T1000 (cell line): ENCODE data around the gene PHF21B.

Experiments used
- DNase-seq: peaks from one replicate; lab custom pipeline; 2025; ENCODE audit warnings: mixed read lengths; lab: John Stamatoyannopoulos, UW

Gene PHF21B

GRCh38 chr22:44956840-44957767 is 52.7 kb downstream of the PHF21B start:
- DNase-seq, result no peak

- DNase-seq, result no peak
These were observed 54.7 kb downstream of the PHF21B start for GRCh38 chr22:44955102-44955501.

- no peak for DNase-seq
These were observed 55.7 kb downstream of the PHF21B start for GRCh38 chr22:44954149-44954548.

GRCh38 chr22:44952863-44953746 is 56.7 kb downstream of the PHF21B start:
- DNase-seq, result no peak

GRCh38 chr22:44951510-44951816 is 58.3 kb downstream of the PHF21B start:
- no peak for DNase-seq

GRCh38 chr22:44950806-44951509 is 58.8 kb downstream of the PHF21B start:
- DNase-seq, result no peak

DNA sequence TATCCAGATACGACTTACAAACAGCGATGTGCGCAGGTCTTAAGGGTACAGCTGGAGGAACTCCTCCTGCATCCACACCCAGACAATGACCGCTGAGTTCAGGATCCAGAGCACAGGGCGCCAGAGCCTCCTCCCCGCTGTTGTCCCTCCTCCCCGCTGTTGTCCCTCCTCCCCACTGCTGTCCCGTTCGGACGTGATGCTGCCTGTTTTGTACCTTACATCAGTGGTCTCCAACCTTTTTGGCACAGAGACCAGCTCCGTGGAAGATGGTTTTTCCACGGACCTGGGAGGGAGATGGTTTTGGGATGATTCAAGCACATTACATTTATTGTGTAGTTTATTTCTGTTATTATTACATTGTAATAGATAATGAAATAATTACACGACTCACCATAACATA is 62.0 kb downstream of the PHF21B start:
- no peak for DNase-seq

DNA sequence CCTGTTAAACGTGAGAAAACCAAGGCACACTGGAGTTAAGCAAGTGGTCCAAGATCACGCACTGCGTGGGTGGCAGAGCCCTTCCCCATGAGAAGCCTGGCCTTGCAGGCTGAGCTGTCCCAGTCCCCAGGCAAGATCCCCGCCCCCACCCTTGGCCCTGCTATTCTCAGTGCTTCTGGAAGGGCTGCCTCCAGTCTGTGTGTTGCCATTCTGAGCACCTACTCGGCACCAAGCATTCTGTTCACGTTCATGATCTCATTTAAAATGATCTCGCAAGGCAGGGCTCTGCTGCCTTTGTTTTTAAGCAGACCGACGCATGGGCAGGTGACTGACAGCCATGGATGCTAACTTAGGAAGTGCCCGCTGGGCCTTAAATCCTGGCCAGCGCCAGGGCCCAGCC is 62.8 kb downstream of the PHF21B start:
- no peak for DNase-seq

- no peak for DNase-seq
These were observed 64.8 kb downstream of the PHF21B start for GRCh38 chr22:44944883-44945601.

DNA sequence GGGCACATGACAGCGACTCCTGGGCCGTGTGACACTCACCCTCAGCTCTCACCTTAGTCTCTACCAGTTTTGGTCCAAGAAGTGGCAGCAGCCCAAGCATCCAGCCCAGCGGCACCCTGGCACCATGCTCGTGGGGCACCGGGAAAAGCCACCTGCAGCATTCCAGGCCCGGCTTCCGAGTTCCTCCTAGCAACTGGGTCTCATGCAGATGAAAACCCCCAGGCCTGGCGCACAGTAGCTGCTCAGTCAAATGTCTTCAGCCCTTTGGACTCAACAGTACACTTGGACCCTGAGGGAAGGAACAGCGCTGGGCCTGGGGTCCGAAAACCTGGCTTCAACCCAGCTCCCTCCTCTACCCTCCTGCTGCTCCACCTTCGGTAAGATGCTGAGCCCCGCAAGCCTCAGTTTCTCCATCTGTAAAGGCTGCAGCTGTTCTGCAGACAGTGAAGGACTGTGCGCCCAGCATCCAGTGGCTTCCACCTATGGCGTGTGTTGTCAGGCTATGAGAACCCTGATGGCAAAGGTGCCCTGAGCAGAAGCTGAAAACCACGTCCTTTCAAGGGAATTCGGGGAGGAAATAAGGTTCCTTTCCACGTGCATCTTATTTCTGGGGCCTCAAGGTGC is 66.0 kb downstream of the PHF21B start:
- no peak for DNase-seq

- DNase-seq, result no peak
These were observed 66.7 kb downstream of the PHF21B start for GRCh38 chr22:44942979-44943700.

DNA sequence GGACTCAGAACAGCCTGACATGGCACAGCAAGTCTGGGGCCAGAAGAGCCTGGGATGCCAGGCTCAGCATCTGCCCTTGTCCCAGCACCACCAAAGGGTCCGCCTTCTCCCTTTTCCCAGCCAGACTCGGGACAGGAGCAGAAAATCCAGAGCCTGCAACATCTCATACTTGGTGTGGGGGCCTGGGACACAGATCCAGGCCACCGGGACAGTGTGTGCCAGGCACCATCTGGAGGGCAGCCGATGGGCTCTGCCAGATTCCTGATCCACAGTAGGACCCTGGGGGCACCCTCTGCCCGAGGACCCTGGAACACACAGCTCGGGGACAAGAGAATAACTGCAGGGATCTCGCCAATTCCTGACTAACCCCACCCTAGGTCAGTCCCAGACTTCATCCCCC is 67.7 kb downstream of the PHF21B start:
- no peak for DNase-seq

DNA sequence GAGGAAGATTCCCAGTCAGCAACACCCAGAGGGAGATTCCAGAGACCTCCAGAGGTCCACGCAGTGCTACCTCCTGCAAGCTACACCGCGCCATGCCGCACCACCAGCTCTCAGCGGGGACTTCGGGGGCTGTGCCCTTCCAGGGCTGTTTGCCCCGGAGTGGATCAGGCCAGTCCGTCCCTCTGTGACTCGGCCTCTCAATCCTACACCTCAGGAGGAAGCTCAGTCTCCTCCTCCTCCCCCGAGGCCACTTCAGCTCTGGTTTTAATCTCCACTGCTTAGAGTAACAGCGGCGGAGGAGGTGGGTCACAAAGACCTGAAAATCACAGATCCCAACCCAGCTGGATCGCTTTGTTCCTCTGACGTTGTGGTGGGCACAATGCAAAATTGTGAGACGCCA is 68.6 kb downstream of the PHF21B start:
- DNase-seq, result no peak

DNA sequence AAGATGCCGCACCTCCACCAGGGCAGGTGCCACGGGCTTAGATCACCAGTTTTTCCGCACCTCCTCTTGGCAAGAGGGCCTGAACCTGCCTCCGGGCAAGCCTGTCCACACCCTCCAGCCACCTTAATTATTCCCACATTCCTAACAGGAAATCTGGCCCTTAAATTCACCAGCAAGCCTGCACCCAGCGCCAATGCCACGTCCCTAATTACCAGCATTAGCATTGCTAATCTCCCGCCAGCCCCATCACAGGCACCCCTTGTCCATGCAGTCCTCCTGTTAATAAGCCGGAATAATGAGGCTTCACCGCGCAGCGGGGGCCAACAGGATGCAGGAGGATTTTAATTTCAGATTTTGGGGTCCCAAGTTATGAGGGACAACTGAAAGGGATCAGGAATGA is 69.7 kb downstream of the PHF21B start:
- DNase-seq, result no peak

DNA sequence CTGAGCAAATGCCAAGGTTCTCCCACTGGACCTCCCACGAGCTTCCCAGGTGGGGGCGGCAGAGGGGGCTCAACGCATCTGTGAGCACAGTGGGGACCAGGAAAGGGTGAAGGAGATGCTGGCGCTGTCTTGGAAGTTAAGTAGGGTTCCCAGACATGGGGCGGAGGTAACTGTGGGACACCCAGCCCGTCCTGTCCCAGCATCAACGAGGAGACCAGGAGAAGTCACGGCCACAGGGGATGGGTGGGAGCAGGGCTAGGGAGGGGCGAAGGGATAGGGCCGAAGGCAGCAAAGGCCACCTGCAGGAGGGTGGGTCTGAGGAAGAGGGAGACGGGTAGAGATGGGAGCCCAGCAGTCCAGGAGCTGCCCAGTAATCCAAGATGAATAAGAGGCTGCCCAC is 70.4 kb downstream of the PHF21B start:
- no peak for DNase-seq

DNA sequence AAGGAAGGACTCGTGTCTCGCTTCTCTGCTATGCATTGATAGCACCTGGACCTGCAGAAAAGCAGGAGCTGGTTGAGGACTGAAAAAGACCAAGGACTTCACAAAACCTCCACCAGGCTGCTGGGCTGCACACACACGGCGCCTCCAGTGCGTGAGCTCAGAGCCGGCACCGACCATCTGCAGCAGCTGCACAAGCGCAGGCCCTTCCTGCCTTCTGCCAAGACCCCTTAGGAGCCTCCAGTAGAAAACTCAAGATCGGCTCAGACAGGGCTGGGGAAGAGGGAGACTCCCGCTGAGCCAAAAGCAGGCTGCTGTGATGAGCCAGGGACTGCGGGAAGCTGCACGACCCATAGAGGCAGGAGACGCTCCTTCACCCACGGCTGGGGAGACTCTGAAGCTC is 70.9 kb downstream of the PHF21B start:
- no peak for DNase-seq

DNA sequence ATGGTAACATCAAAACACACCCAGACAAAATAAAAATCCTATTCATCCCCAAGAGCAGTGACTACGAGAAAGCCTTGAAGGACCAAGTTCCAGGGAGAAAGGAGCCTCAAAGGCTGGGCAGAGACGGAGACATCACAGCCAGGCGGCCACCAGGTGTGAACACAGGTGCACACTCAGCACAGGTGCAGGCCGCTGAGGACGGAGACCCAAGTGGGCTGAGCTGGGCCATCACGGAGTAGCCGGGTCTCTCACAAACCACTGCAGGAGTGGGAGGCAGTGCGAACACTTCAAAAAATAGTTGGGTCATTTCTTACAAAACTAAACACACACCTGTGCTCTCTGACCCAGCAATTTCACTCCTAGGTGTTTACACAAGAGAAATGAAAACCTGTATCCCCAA is 72.6 kb downstream of the PHF21B start:
- DNase-seq, result no peak

GRCh38 chr22:44936201-44936600 is 73.6 kb downstream of the PHF21B start:
- DNase-seq, result no peak

DNA sequence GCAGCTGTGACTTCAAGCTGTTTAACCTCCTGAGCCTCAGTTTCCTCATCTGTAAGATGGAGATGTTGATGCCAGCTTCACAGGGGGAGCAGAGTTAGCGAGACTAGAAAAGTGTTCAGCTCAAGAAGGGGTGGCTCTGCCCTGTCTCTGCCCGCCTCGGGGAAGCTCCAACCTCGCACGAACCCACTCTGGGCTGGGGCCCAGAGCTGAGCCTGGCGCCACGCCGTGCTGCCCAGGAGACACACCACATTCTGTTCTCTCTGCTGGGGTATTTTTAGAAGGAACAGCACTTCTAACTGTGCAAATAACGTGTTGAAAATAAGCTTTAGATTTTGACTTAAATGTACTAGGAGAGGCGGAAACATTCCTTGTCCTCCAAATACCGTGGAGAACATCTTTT is 74.1 kb downstream of the PHF21B start:
- no peak for DNase-seq

GRCh38 chr22:44934454-44934735 is 75.4 kb downstream of the PHF21B start:
- no peak for DNase-seq
